Measurements from ENCODE around the gene DICER1. TPM values are rescaled to one million over a fixed set of nuclear protein-coding genes. Genes with fewer than 3 reads are reported as not detected.

Gene DICER1
- total RNA-seq, 1 donor from 2014 or later = 63.3 TPM

DNA sequence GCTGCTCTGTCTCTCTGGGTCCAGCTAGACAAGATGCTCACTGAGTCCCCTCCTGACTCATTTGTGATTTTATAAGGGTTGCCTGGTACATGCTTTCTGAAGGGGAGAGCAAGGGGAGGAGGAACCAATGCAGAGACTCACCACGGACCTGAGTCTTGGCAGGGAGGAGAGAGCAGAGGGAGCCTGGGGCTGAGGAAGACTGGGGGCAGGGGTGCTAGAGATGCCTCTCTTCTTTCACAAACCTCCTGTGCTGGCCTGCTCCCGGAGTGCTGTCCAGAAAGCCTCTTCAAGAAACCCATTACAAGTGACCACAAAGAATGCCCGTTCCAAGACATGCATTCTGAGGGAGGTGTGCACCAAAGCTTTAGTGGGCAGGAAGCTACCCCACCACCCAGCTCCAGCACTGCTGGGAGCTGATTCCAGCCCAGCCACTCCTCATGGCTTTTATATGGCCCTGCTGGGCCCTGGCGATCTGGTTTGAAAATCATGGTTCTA, 33.1 kb upstream of the DICER1 start:
- Mint-ChIP-seq H3K27ac (ENCODE audit: unreplicated experiment) (peak overlapping the region; percentile 57), H3K4me3 (ENCODE audit: unreplicated experiment) (no peak overlapping the region), H3K27me3 (ENCODE audit: low read depth) (no peaks in the 10 kb centered on the region), H3K4me1 (ENCODE audit: low read depth) (peaks cover 42% of the 10 kb centered on the region), H3K9me3 (ENCODE audit: low read depth) (peaks cover 7% of the 10 kb centered on the region), H3K36me3 (ENCODE audit: low read depth) (peaks cover 6% of the 10 kb centered on the region)
- DNase-seq (ENCODE audit: low spot score) = no peak
- TF ChIP-seq CTCF (IDR thresholded peaks at IDR 0.05) = no peak

DNA sequence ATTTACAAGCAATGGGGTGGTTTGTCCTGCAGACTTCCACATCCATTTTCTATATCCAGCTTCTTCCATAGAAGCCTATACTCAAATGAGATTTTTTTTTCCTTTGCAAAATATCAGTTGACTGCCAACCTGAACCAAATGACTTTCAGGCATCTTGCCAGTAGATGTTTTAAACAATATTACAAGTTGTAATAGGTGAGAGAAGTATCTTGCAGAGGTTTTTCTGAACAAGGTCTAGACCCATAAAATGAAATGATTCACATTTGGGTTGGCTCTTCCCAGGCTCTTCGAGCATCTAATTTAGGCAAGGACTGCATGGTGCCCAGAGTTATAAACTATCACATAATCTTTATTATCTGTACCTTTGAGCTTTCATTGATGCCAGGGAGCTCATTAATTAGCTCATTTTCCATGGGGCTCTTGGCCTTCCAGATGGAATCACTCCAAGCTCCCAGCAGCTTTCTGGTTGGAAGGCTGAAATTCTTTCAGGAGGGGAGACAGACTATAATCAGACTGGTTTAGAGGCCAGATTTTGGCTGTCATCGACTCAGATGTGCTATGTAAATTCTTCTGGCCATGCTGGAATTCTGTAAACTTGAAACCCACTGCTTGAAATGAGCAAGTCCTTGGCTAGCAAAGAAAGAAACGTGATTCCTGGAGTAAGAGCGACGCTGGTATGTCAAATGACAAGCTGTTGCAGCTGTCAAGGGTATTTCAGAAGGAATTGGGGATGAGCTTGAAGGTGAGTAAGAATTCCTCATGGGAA, 32.2 kb upstream of the DICER1 start:
- peaks cover 6% of the 10 kb centered on the region for H3K36me3 Mint-ChIP-seq (ENCODE audit: low read depth)
- H3K27me3 Mint-ChIP-seq (ENCODE audit: low read depth) = no peaks in the 10 kb centered on the region
- no peak overlapping the region for H3K4me3 Mint-ChIP-seq (ENCODE audit: unreplicated experiment)
- H3K4me1 Mint-ChIP-seq (ENCODE audit: low read depth) = peaks cover 50% of the 10 kb centered on the region
- H3K9me3 Mint-ChIP-seq (ENCODE audit: low read depth) = peaks cover 7% of the 10 kb centered on the region
- H3K27ac Mint-ChIP-seq (ENCODE audit: unreplicated experiment) = peak overlapping the region; percentile 57
- no peak for TF ChIP-seq CTCF (IDR thresholded peaks at IDR 0.05)
- no peak for DNase-seq (ENCODE audit: low spot score)

DNA sequence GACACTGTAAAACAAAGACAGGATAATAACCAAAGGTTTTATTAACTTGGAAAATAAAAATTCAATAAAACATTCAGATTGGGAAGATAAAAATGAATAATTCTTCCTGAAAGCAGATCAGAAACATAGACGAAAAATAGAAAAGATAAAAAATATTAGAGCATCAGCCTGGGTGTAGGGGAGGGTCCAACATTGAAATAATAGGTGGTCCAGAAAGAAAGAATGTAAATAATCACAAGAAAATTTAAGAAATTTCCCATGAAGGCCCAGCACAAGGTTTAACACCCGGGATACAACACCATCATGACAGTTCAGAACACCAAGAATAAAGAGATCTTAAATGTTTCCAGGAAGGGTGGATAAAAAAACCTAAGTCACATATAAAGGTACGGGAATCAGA, 31.1 kb upstream of the DICER1 start:
- no peak overlapping the region for H3K27ac Mint-ChIP-seq (ENCODE audit: unreplicated experiment)
- H3K4me1 Mint-ChIP-seq (ENCODE audit: low read depth) = peaks cover 59% of the 10 kb centered on the region
- no peaks in the 10 kb centered on the region for H3K27me3 Mint-ChIP-seq (ENCODE audit: low read depth)
- no peak overlapping the region for H3K4me3 Mint-ChIP-seq (ENCODE audit: unreplicated experiment)
- DNase-seq (ENCODE audit: low spot score) = no peak
- H3K36me3 Mint-ChIP-seq (ENCODE audit: low read depth) = peaks cover 6% of the 10 kb centered on the region
- H3K9me3 Mint-ChIP-seq (ENCODE audit: low read depth) = peaks cover 7% of the 10 kb centered on the region
- TF ChIP-seq CTCF (IDR thresholded peaks at IDR 0.05) = no peak

DNA sequence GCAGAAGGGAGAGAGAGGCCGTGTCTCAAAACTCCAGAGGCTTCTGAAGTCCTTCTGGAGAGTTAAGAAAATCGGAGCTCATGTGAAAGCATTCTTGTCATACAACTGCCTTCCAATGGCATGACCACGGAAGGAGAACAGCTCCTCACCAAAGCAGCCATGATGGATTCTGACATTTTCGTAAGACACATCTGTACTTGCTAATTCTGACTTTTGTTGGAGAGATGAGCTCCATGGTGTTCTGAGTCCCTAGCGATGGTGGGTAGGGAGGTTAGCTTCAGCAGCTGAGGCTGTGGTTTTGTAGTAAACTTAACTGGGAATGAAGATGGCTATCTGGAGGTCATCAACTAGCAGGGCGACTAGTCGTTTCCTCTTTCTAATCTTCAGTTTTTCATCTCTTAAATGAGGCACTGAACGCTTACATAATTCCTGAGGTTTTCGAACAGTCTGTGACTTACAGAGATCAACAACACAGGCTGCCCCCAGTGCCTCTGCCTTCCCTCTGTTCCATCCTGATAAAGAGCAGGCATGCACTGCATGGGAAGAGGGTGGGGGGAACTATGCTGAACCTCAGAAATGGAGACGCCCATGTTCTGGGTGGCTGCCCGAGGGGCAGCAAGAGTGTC, 28.6 kb upstream of the DICER1 start:
- H3K4me1 Mint-ChIP-seq (ENCODE audit: low read depth) = peaks cover 49% of the 10 kb centered on the region
- peaks cover 6% of the 10 kb centered on the region for H3K36me3 Mint-ChIP-seq (ENCODE audit: low read depth)
- H3K9me3 Mint-ChIP-seq (ENCODE audit: low read depth) = peaks cover 7% of the 10 kb centered on the region
- no peaks in the 10 kb centered on the region for H3K27me3 Mint-ChIP-seq (ENCODE audit: low read depth)
- no peak for TF ChIP-seq CTCF (IDR thresholded peaks at IDR 0.05)
- H3K4me3 Mint-ChIP-seq (ENCODE audit: unreplicated experiment) = no peak overlapping the region
- peak overlapping the region; percentile 78 for H3K27ac Mint-ChIP-seq (ENCODE audit: unreplicated experiment)
- no peak for DNase-seq (ENCODE audit: low spot score)

- H3K4me3 Mint-ChIP-seq (ENCODE audit: unreplicated experiment) = no peak overlapping the region
- peak overlapping the region; percentile 78 for H3K27ac Mint-ChIP-seq (ENCODE audit: unreplicated experiment)
- H3K4me1 Mint-ChIP-seq (ENCODE audit: low read depth) = peaks cover 42% of the 10 kb centered on the region
- peaks cover 6% of the 10 kb centered on the region for H3K36me3 Mint-ChIP-seq (ENCODE audit: low read depth)
- no peak for TF ChIP-seq CTCF (IDR thresholded peaks at IDR 0.05)
- no peaks in the 10 kb centered on the region for H3K27me3 Mint-ChIP-seq (ENCODE audit: low read depth)
- H3K9me3 Mint-ChIP-seq (ENCODE audit: low read depth) = peaks cover 7% of the 10 kb centered on the region
- DNase-seq (ENCODE audit: low spot score) = no peak
These were observed 27.9 kb upstream of the DICER1 start for GRCh38 chr14:95185033-95185766.
